Keratinocyte (primary cell): ENCODE data around the gene SPOCK3.
"Not testable (repeated sequence)": the region's sequence is repeated elsewhere in the genome, so short reads cannot be mapped to it uniquely, and the experiment has no call there.

Source experiments
- CTCF ChIP-seq, 3 experiments: IDR thresholded peaks in 1 of 3; conservative IDR thresholded peaks in 1 of 3; optimal IDR thresholded peaks in 1 of 3; 2 replicates in 2 of 3; 3 replicates in 1 of 3; pipeline versions ENCODE3 to v1.5.1; 2011; ENCODE audit warnings: low read length in 3 of 3, mild to moderate bottlenecking in 3 of 3, moderate library complexity in 2 of 3, control low read depth in 1 of 3, inconsistent platforms in 1 of 3; ENCODE audit not compliant: insufficient read depth in 2 of 3; ENCODE audit errors: extremely low read depth in 1 of 3
- EZH2 ChIP-seq: IDR thresholded peaks from one replicate; pipeline ENCODE4 v1.6.1; 2012; ENCODE audit warnings: inconsistent platforms, mild to moderate bottlenecking, low read length, moderate library complexity

- TF ChIP-seq CTCF (optimal IDR thresholded peaks at IDR 0.05 in 1 of 3, IDR thresholded peaks at IDR 0.05 in 1 of 3, conservative IDR thresholded peaks at IDR 0.05 in 1 of 3; ENCODE audit: extremely low read depth in 1 of 3, insufficient read depth in 2 of 3, low read length in 3 of 3); EZH2: not testable (repeated sequence)
Measured at GRCh38 chr4:167281545-167281944, 47.3 kb upstream of the SPOCK3 start.
